HG03558 (cell line): ENCODE results near the gene TMPRSS15.
"Not testable (repeated sequence)": the region's sequence is repeated elsewhere in the genome, so short reads cannot be mapped to it uniquely, and the experiment has no call there.

ENCODE experiments used
- ATAC-seq: cut with Tn5 transposase; IDR thresholded peaks from one replicate; pipeline ENCODE4 v1.9.1; 2021; ENCODE audit warnings: moderate number of reproducible peaks; ENCODE audit not compliant: unreplicated experiment; ENCODE audit errors: extremely low read depth

TMPRSS15 gene

GRCh38 chr21:18403735-18404450, at the start of gene TMPRSS15:
TMPRSS15 (minus strand) TSS chr21:18403785; CDS start chr21:18403622, 163 bp downstream.
- no peak for ATAC-seq

- no peak for ATAC-seq
Measured at GRCh38 chr21:18451670-18452069, 48.1 kb upstream of the TMPRSS15 start.

GRCh38 chr21:18449605-18450550, 46.3 kb upstream of the TMPRSS15 start:
- no peak for ATAC-seq

- no peak for ATAC-seq
Measured at GRCh38 chr21:18443701-18444100, 40.1 kb upstream of the TMPRSS15 start.

- no peak for ATAC-seq
Measured at GRCh38 chr21:18443085-18443484, 39.5 kb upstream of the TMPRSS15 start.

GRCh38 chr21:18430341-18430740, 26.8 kb upstream of the TMPRSS15 start:
- ATAC-seq, result no peak

GRCh38 chr21:18424276-18424675, 20.7 kb upstream of the TMPRSS15 start:
- no peak for ATAC-seq

GRCh38 chr21:18417141-18417790, 13.7 kb upstream of the TMPRSS15 start:
- ATAC-seq, result no peak

GRCh38 chr21:18411565-18411964, 8.0 kb upstream of the TMPRSS15 start:
- no peak for ATAC-seq

GRCh38 chr21:18409579-18409978, 6.0 kb upstream of the TMPRSS15 start:
- no peak for ATAC-seq

- ATAC-seq, result no peak
Measured at GRCh38 chr21:18398843-18399242, 4.7 kb downstream of the TMPRSS15 start.

GRCh38 chr21:18387994-18388393, 15.6 kb downstream of the TMPRSS15 start:
- no peak for ATAC-seq

GRCh38 chr21:18384771-18385170, 18.8 kb downstream of the TMPRSS15 start:
- no peak for ATAC-seq

GRCh38 chr21:18382934-18383619, 20.5 kb downstream of the TMPRSS15 start:
- not testable (repeated sequence) for ATAC-seq

GRCh38 chr21:18382141-18382540, 21.4 kb downstream of the TMPRSS15 start:
- no peak for ATAC-seq

GRCh38 chr21:18373606-18374005, 30.0 kb downstream of the TMPRSS15 start:
- ATAC-seq, result no peak

- ATAC-seq, result no peak
Measured at GRCh38 chr21:18370301-18370700, 33.3 kb downstream of the TMPRSS15 start.

- no peak for ATAC-seq
Measured at GRCh38 chr21:18369115-18369514, 34.5 kb downstream of the TMPRSS15 start.

- ATAC-seq, result no peak
Measured at GRCh38 chr21:18368205-18368604, 35.4 kb downstream of the TMPRSS15 start.

GRCh38 chr21:18356801-18357200, 46.8 kb downstream of the TMPRSS15 start:
- ATAC-seq, result no peak
